T47D (cell line): Measurements from ENCODE around the gene RNF227.
"Not testable (repeated sequence)": the region's sequence is repeated elsewhere in the genome, so short reads cannot be mapped to it uniquely, and the experiment has no call there.

Experiments used
- DNase-seq, 2 experiments: peaks; one replicate each; pipeline versions ENCODE4 v3.0.0 to v3.0.0-alpha.2; 2011 to 2012; ENCODE audit warnings: low read depth in 1 of 2, low spot score in 1 of 2
- JUND ChIP-seq: IDR thresholded peaks from 2 replicates; pipeline ENCODE4 v1.6.1; 2012; ENCODE audit warnings: low read depth
- in situ Hi-C: cut with HindIII; loops from 2 replicates; pipeline ENCODE4 v1.10.0; 2016; ENCODE audit warnings: low sequenced_read_pairs, low pct_unique_long_range_greater_than_20kb

Gene RNF227

GRCh38 chr17:7915611-7916384, at the start of gene RNF227:
Gene RNF227 (minus strand): TSS chr17:7916289. CDS start chr17:7916195, 94 bp downstream.
- TF ChIP-seq JUND: no peak
- in situ Hi-C loops: no loop called here
- peak; percentile 48 to 90 for DNase-seq

DNA sequence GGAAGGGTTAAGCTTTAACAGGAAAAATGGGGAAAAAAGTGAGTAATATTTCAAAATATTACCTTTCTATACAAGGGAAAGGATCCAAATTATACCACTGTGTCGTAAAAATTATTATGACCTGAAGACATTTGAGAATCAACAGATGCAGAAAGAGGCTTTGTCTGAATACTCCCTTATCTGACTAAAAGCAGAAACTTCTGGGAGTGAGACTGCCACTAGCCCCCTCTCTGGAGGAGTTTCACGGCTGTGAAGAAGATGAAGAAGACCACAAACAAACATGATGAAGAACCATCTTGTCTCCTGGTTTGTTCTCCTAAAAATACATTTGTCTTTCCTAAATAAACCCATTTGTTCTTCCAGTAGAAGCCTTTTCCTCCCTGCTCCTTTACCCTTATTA, 45.3 kb upstream of the RNF227 start:
- DNase-seq: no peak
- in situ Hi-C loops: no loop called here
- no peak for TF ChIP-seq JUND

DNA sequence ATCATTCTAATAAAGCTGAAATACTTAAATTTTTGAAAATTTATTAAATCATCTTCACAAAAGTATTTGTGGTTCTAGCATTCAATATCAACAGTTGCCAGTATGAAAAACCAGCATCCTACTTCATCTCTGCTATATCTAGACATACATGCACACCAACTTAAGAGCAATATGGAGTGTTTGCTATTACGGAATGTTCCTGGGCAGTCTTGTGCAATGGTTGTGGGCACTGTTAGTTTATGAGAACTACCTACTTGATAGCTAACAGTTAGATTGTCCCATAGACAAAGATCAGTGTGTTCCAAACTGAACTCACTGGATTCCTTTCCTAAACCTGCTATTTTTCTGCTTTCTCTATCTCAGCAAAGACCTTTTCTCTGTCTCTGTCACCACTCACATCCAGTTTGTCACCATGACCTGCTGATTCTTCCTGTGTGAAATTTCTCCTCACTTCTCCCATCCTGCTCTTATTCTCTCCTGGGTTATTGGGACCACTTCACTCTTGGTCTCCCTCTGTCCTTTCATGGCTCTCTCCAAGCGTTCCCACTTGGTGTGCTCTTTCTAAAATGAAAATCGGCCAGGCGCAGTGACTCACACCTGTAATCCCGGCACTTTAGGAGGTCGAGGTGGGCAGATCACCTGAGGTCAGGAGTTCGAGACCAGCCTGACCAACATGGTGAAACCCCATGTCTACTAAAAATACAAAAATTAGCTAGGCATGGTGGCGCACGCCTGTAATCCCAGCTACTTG, 43.6 kb upstream of the RNF227 start:
- no peak for TF ChIP-seq JUND
- in situ Hi-C loops: no loop called here
- no peak for DNase-seq

- no peak for TF ChIP-seq JUND
- DNase-seq: no peak
- in situ Hi-C loops: no loop called here
Measured at GRCh38 chr17:7956228-7956965, 40.3 kb upstream of the RNF227 start.

GRCh38 chr17:7955414-7956227, 39.5 kb upstream of the RNF227 start:
- DNase-seq: no peak
- in situ Hi-C loops: no loop called here
- no peak for TF ChIP-seq JUND

GRCh38 chr17:7953266-7953665, 37.2 kb upstream of the RNF227 start:
- DNase-seq, in situ Hi-C loops: not testable (repeated sequence)

GRCh38 chr17:7951143-7951792, 35.2 kb upstream of the RNF227 start:
- DNase-seq: no peak
- in situ Hi-C loops: no loop called here
- no peak for TF ChIP-seq JUND

DNA sequence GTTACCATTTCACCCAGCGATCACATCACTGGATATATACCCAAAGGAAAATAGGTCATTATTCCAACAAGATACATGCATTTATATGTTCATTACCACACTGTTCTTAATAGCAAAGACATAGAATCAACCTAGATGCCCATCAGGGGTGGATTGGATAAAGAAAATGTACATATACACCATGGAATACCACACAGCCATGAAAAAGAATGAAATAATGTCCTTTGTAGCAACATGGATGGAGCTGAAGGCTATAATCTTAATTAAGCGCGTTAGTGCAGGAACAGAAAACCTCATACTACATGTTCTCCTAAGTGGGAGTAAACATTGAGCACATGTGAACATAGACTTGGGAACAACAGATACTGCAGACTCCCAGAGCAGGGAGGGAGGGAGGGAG, 34.5 kb upstream of the RNF227 start:
- no peak for DNase-seq
- in situ Hi-C loops: no loop called here
- TF ChIP-seq JUND: no peak

DNA sequence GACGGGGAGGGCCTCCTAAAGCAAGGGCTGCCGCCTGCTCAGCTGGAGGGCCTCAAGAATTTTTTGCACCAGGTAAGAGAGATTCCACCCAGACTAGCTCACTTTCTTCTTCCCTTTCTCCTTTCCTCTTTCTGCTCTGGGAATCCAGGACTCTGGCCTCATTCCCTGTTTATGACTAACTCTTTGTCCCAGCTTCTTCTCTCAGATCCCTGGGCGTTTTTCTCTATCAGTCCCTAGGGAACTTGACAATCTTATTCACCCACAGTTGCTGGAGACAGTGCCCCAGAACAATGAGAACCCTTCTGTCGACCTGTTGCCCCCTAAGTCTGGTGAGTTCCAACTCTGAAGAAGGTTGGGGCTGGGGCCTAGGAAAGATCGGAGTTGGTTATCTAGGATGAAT, 31.6 kb upstream of the RNF227 start:
- in situ Hi-C loops: no loop called here
- no peak for DNase-seq
- TF ChIP-seq JUND: no peak

DNA sequence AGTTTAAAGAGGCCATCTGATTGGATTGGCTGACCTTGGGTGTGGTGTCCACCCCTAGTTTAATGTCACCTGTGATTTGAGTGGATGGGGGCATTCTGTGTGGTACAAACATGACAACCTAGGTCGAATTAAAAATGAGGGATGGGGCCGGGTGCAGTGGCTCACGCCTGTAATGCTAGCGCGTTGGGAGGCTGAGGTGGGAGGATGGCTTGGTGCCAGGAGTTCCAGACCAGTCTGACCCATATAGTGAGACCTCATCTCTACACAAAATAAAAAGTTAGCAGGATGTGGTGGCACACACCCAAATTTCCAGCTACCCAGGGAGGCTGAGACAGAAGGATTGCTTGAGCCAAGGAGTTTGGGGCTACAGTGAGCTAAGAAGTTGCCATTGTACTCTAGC, 30.4 kb upstream of the RNF227 start:
- in situ Hi-C loops: no loop called here
- TF ChIP-seq JUND: no peak
- DNase-seq: no peak

DNA sequence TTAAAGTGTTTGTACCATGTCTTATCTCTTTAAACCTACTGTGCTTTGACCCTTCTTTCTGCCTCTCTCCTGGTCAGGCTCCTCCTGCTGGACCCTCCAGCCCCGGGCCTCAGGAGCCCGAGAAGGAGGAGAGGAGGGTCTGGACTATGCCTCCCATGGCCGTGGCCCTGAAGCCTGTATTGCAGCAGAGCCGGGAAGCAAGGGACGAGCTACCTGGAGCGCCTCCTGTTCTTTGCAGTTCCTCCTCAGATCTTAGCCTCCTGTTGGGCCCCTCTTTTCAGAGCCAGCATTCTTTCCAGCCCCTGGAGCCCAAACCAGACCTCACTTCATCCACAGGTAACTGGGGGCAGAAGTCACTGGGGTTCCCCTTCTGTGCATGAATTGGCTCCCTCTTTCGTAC, 29.6 kb upstream of the RNF227 start:
- TF ChIP-seq JUND: no peak
- in situ Hi-C loops: no loop called here
- no peak for DNase-seq

GRCh38 chr17:7944326-7944725, 28.2 kb upstream of the RNF227 start:
- no peak for DNase-seq
- in situ Hi-C loops: no loop called here
- no peak for TF ChIP-seq JUND
